ENCODE data around the gene IL1RAPL1. TPM values are rescaled to one million over a fixed set of nuclear protein-coding genes. Genes with fewer than 3 reads are reported as not detected.

Gene IL1RAPL1
- total RNA-seq, 1 donor from 2014 or later, result not detected

DNA sequence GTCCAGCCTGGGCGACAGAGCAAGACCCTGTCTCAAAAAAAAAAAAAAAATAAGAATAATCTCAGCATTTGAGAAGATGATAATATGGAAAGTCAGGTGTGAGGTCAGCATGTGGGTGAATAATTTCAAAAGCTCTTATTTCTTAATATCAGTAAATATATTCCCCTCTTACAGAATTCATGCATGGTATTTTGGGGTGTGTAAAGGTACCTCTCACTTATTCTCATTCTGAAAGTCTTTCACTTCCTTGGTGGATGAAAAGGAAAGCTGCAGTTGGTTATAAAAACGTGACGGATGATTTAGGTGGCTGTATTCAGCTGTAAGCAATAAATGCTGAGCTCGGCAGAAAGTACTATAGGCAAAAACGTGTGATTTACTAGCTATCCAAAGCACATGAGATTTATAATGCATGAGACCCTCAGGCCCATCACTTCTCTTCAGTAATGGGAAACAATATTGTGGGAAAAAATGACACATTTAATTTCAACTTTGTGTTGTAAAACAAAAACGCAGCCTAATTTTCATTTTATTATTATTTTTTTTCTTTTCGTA, 1275.0 kb downstream of the IL1RAPL1 start:
- TF ChIP-seq CTCF (IDR thresholded peaks at IDR 0.05), result no peak
- Histone ChIP-seq H3K27ac (no peak overlapping the region), H3K9me3 (no peaks in the 10 kb centered on the region), H3K4me3 (no peak overlapping the region), H3K36me3 (no peaks in the 10 kb centered on the region), H3K4me1 (no peaks in the 10 kb centered on the region), H3K27me3 (no peaks in the 10 kb centered on the region)
- DNase-seq (ENCODE audit: low spot score in 2 of 2), result no peak
- intact Hi-C loops (cut with DNase I), result no loop called here

DNA sequence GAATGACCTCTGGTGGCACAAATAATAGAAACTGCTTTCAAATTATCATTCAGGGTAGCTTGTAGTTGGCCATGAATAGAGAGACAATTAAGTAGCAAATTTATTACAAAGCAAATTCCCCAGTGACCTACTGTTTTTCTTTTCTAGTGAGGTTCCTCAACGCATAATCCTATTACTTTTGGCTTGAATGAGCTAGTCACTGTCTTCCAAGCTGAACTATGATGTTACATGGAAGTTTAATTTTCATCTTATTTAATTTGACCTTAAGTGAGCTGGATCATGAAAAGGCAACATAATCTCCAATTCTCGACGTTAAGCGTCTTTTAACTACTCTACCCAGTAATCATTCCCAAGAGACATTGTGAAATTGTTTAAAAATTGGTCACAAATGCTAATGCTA, 1280.7 kb downstream of the IL1RAPL1 start:
- Histone ChIP-seq H3K4me3 (no peak overlapping the region), H3K27ac (no peak overlapping the region), H3K9me3 (no peaks in the 10 kb centered on the region), H3K4me1 (no peaks in the 10 kb centered on the region), H3K36me3 (no peaks in the 10 kb centered on the region), H3K27me3 (no peaks in the 10 kb centered on the region)
- no peak for DNase-seq (ENCODE audit: low spot score in 2 of 2)
- intact Hi-C loops (cut with DNase I), result no loop called here
- TF ChIP-seq CTCF (IDR thresholded peaks at IDR 0.05), result no peak

DNA sequence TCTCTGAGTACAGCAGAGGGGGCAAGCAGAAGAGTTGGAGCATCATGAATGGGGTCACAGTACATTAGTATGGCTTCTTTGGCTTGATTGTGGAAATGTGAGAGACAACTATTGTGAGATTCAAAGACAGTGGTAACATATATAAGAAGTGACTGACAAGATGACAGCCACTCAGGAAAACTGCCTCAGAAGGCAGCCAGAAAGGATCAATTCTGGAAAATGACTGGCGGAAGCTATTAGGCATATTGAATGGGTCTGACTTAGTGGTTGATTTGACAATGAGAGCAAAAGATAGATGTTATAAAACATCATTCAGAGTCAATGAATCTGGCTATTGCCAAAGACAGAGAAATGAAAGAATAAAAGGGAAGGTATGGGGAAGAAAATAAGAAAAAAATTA, 1282.6 kb downstream of the IL1RAPL1 start:
- Histone ChIP-seq H3K9me3 (no peaks in the 10 kb centered on the region), H3K4me3 (no peak overlapping the region), H3K4me1 (no peaks in the 10 kb centered on the region), H3K27ac (no peak overlapping the region), H3K36me3 (no peaks in the 10 kb centered on the region), H3K27me3 (no peaks in the 10 kb centered on the region)
- no peak for TF ChIP-seq CTCF (IDR thresholded peaks at IDR 0.05)
- no peak for DNase-seq (ENCODE audit: low spot score in 2 of 2)
- intact Hi-C loops (cut with DNase I), result no loop called here

DNA sequence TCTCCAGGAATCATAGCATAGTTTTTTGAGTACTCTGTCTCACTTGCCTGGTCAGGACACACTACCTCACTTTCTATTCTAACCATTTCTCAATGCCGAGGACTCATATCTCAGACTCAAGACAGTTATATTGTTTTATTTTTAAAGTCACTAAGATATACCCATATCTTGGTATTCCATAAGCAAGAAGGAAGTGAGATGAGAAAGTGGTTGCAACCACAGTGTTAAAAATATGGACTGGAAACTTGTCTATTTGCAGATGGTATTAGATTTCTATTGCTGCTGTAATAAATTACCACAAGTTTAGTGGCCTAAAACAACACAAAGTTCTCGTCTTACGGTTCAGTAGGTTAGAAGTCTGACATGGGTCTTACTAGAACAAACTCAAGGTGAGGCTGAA, 1283.4 kb downstream of the IL1RAPL1 start:
- Histone ChIP-seq H3K4me3 (no peak overlapping the region), H3K9me3 (no peaks in the 10 kb centered on the region), H3K36me3 (no peaks in the 10 kb centered on the region), H3K27me3 (no peaks in the 10 kb centered on the region), H3K27ac (no peak overlapping the region), H3K4me1 (no peaks in the 10 kb centered on the region)
- no peak for DNase-seq (ENCODE audit: low spot score in 2 of 2)
- no peak for TF ChIP-seq CTCF (IDR thresholded peaks at IDR 0.05)
- intact Hi-C loops (cut with DNase I), result no loop called here

DNA sequence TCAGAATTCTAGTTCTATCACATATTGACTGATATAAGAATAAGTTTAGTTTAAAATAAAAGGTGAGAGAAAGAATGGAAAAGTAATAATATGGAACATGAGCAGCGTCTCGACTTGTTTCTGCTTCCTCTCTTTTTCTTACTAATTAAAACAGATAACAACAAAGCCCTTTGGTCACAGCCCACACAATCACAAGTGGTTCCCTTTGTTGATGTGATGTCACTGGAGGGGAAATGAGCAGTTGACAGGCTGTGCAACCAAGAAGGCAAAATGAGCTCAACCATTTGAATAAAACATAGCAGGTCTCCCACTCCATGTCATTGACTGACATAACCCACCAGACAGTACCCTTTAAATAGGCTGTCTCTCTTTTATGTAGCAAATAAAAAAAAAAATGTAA, 1285.6 kb downstream of the IL1RAPL1 start:
- Histone ChIP-seq H3K9me3 (no peaks in the 10 kb centered on the region), H3K36me3 (no peaks in the 10 kb centered on the region), H3K4me1 (no peaks in the 10 kb centered on the region), H3K27ac (no peak overlapping the region), H3K27me3 (no peaks in the 10 kb centered on the region), H3K4me3 (no peak overlapping the region)
- no peak for DNase-seq (ENCODE audit: low spot score in 2 of 2)
- no peak for TF ChIP-seq CTCF (IDR thresholded peaks at IDR 0.05)
- intact Hi-C loops (cut with DNase I), result no loop called here

DNA sequence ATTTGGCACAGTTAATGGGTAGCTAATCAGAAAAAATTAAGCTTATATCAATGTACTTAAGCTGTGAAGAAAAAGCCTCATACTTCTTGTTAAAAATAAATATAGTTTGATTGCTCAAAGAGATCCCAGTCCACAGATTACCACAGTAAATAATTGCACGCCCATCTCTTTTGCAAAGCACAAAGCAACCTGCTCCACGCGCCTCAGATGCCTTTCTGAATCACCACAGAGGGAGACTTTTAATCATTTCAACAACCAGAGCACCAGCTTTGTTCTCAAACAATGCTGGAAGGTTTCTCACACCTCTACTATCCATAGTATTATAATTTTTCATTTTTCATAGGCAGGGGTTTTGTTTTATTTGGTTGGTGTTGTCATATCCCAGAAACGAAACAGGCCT, 1289.5 kb downstream of the IL1RAPL1 start:
- intact Hi-C loops (cut with DNase I), result no loop called here
- Histone ChIP-seq H3K27ac (no peak overlapping the region), H3K4me3 (no peak overlapping the region), H3K9me3 (no peaks in the 10 kb centered on the region), H3K4me1 (no peaks in the 10 kb centered on the region), H3K36me3 (no peaks in the 10 kb centered on the region), H3K27me3 (no peaks in the 10 kb centered on the region)
- no peak for TF ChIP-seq CTCF (IDR thresholded peaks at IDR 0.05)
- DNase-seq (ENCODE audit: low spot score in 2 of 2), result no peak
